K562 (cell line): ENCODE measurements around the gene GVQW3. TPM values are rescaled to one million over a fixed set of nuclear protein-coding genes. Genes with fewer than 3 reads are reported as not detected.

ENCODE experiments used
- ATAC-seq: fragments of 200-7000 bp; cut with Tn5 transposase; 3 replicates; pipeline ENCODE4 v1.9.1; 2020; ENCODE audit warnings: moderate library complexity
- BruUV-seq: library from RNA; stranded (reverse); fragments of 400-500 nt; replicated peaks from 2 replicates; lab custom pipeline; 2021; lab: Mats Ljungman, UMichigan
- CTCF ChIA-PET: fragments of 300-600 bp; formaldehyde crosslinking; extraction: SDS; loops from one replicate; lab custom pipeline; 2021; ENCODE audit warnings: low intra/inter-chr PET ratio; lab: Yijun Ruan, JAX
- POLR2A ChIA-PET: fragments of 300-600, 350-650 bp; sonication (Branson Sonifier 250); formaldehyde crosslinking; extraction: SDS; loops from one replicate; lab custom pipeline; 2021; ENCODE audit warnings: antibody characterized with exemption, inconsistent platforms; lab: Yijun Ruan, JAX
- DNase-seq, 4 experiments: peaks; one replicate each; pipeline versions ENCODE4 v3.0.0 to v3.0.0-alpha.2; 2011 to 2018; ENCODE audit warnings: low spot score in 3 of 4, mixed read lengths in 3 of 4; ENCODE audit errors: extremely low read depth in 1 of 4
- FAIRE-seq: peaks from 2 replicates; lab custom pipeline; 2011; peaks lifted over from hg19 to GRCh38; lab: Jason Lieb, UNC
- H2AFZ ChIP-seq: 2 replicates; pipeline ENCODE4 v1.6.0; 2011; ENCODE audit warnings: low read depth, low read length, control low read depth, inconsistent platforms
- H3K27ac ChIP-seq: fragments of 200-600 bp; 3 replicates; pipeline ENCODE4 v1.8.0; 2011; ENCODE audit warnings: low read depth, mild to moderate bottlenecking, control low read depth, inconsistent platforms, low read length, moderate library complexity, mixed read lengths; ENCODE audit errors: extremely low read depth
- H3K27me3 ChIP-seq, 2 experiments: fragments of 300-600 bp in 1 of 2; 2 replicates in 1 of 2; 3 replicates in 1 of 2; pipeline versions ENCODE4 v1.6.0 to v1.8.0; 2011; ENCODE audit warnings: inconsistent platforms in 2 of 2, low read length in 2 of 2, mild to moderate bottlenecking in 1 of 2, mixed read lengths in 1 of 2, moderate library complexity in 1 of 2; ENCODE audit not compliant: control insufficient read depth in 2 of 2, insufficient read depth in 2 of 2
- H3K36me3 ChIP-seq: fragments of 300-600 bp; 3 replicates; pipeline ENCODE4 v1.8.0; 2011; ENCODE audit warnings: mild to moderate bottlenecking, low read length, inconsistent platforms; ENCODE audit not compliant: control insufficient read depth, insufficient read depth
- H3K4me1 ChIP-seq, 2 experiments: fragments of 200-600 bp in 1 of 2; replicated peaks in 1 of 2; 2 replicates in 1 of 2; 3 replicates in 1 of 2; pipeline versions ENCODE4 v1.5.1 to v1.8.0; 2011; ENCODE audit warnings: inconsistent platforms in 2 of 2, low read length in 2 of 2, mild to moderate bottlenecking in 1 of 2, mixed read lengths in 1 of 2, moderate library complexity in 1 of 2; ENCODE audit not compliant: control insufficient read depth in 2 of 2, insufficient read depth in 2 of 2
- H3K4me2 ChIP-seq: 2 replicates; pipeline ENCODE4 v1.6.1; 2011; ENCODE audit warnings: low read length, control low read depth, inconsistent platforms, mixed read lengths; ENCODE audit not compliant: insufficient read depth
- H3K4me3 ChIP-seq: fragments of 200-600 bp; sonication (generic), shearing (Covaris generic); 2 replicates; pipeline ENCODE4 v1.5.1; 2016; ENCODE audit warnings: control low read depth, inconsistent platforms
- H3K79me2 ChIP-seq: fragments of 200-600 bp; 3 replicates; pipeline ENCODE4 v1.8.0; 2011; ENCODE audit warnings: low read length, inconsistent platforms; ENCODE audit not compliant: control insufficient read depth, insufficient read depth
- H3K9ac ChIP-seq, 2 experiments: 2 replicates each; pipeline versions ENCODE4 v1.6.0 to v1.6.1; 2011; ENCODE audit warnings: low read depth in 2 of 2, low read length in 2 of 2, control low read depth in 1 of 2, inconsistent platforms in 1 of 2, mild to moderate bottlenecking in 1 of 2, mixed read lengths in 1 of 2; ENCODE audit not compliant: insufficient read depth in 1 of 2
- H3K9me1 ChIP-seq: one replicate; pipeline ENCODE4 v1.6.0; 2011; ENCODE audit warnings: inconsistent platforms, mild to moderate bottlenecking, low read length, moderate library complexity; ENCODE audit not compliant: control insufficient read depth, insufficient read depth
- H3K9me3 ChIP-seq: replicated peaks from 2 replicates; pipeline ENCODE4 v1.5.1; 2011; ENCODE audit warnings: low read depth, low read length, inconsistent platforms; ENCODE audit not compliant: control insufficient read depth, insufficient read depth
- H4K20me1 ChIP-seq: replicated peaks from 2 replicates; pipeline ENCODE4 v1.6.1; 2011; ENCODE audit warnings: low read length, inconsistent platforms, mixed read lengths; ENCODE audit not compliant: control insufficient read depth, insufficient read depth
- EP300 ChIP-seq: IDR thresholded peaks from 2 replicates; pipeline ENCODE4 v1.6.1; 2012; ENCODE audit warnings: low read length, improper control_type of control experiment
- RB1 ChIP-seq: fragments of 450-650 bp; IDR thresholded peaks from 2 replicates; pipeline ENCODE4 v1.6.1; 2017; ENCODE audit warnings: low read depth, mild to moderate bottlenecking
- XRCC4 ChIP-seq: IDR thresholded peaks from one replicate; pipeline ENCODE4 v1.6.1; 2011; ENCODE audit not compliant: insufficient read depth, insufficient read length; ENCODE audit errors: extremely low read depth
- ZBTB7A ChIP-seq: IDR thresholded peaks from 2 replicates; pipeline ENCODE4 v1.6.1; 2011; ENCODE audit warnings: low read depth, mild to moderate bottlenecking, low read length, moderate library complexity, borderline replicate concordance; ENCODE audit not compliant: control insufficient read depth
- ZNF23 ChIP-seq: fragments of 250-450 bp; sonication (Bioruptor Pico); IDR thresholded peaks from 2 replicates; pipeline ENCODE4 v1.4.0; 2020; ENCODE audit warnings: mild to moderate bottlenecking
- WGBS: fragments of 100-300 bp; shearing (Covaris generic); methylation state at CpG from one replicate; pipeline ENCODE4 v1.1.6; 2016; ENCODE audit warnings: low coverage, mixed read lengths; ENCODE audit not compliant: insufficient coverage; ENCODE audit errors: missing lambda C conversion rate; 5-methylcytosine and 5-hydroxymethylcytosine counted together
- in situ Hi-C: fragments of 300-500 bp; cut with MboI; formaldehyde crosslinking; loops from 4 replicates; pipeline ENCODE4 v1.15.0; 2018; ENCODE audit warnings: inconsistent platforms, mixed read lengths
- intact Hi-C: fragments of 100-400 bp; cut with micrococcal nuclease; formaldehyde crosslinking; loops from 2 replicates; pipeline ENCODE4 v1.14.2; 2022
- polyA plus RNA-seq, 8 experiments: library from polyadenylated mRNA; depleted of rRNA in 4 of 8; stranded (reverse) in 5 of 8; unstranded in 3 of 8; fragments of >200 nt; fragmentation: Nextera tagmentation in 2 of 8; fragmentation: Illumina TruSeq in 1 of 8; extraction: Ambion mirVana in 2 of 8; extraction: Trizol in 1 of 8; gene quantifications; 2 replicates each; pipeline versions ENCODE4 v1.2.1 to v1.2.3, GENCODE V29; 2011 to 2014; ENCODE audit warnings: inconsistent platforms in 1 of 8, missing spikeins in 1 of 8
- total RNA-seq, 7 experiments: library from RNA; depleted of rRNA in 6 of 7; stranded (reverse); fragments of >200 nt in 6 of 7; fragmentation: Illumina TruSeq in 2 of 7; extraction: Trizol in 2 of 7; gene quantifications; 2 replicates each; pipeline versions ENCODE4 v1.2.1 to v1.2.3, GENCODE V29; 2011 to 2021; ENCODE audit warnings: low replicate concordance in 1 of 7
- TF ChIP-seq, protein P1 (sequence below): fragments of 200-400 bp; formaldehyde crosslinking; IDR thresholded peaks from 2 replicates; pipeline ENCODE4 v1.6.1; 2017; ENCODE audit warnings: mild to moderate bottlenecking, low read depth, low read length, moderate library complexity
- TF ChIP-seq, protein P2 (sequence below): fragments of 450-650 bp; formaldehyde crosslinking; IDR thresholded peaks from 2 replicates; pipeline ENCODE4 v1.4.0; 2020; ENCODE audit warnings: mild to moderate bottlenecking
- TF ChIP-seq, protein P3 (sequence below), 3 experiments: IDR thresholded peaks in 2 of 3; conservative IDR thresholded peaks in 1 of 3; 2 replicates each; pipeline ENCODE4 v1.5.1; 2011 to 2012; ENCODE audit warnings: low read length in 3 of 3, mild to moderate bottlenecking in 3 of 3, control low read depth in 2 of 3, improper control_type of control experiment in 1 of 3, inconsistent platforms in 1 of 3, low read depth in 1 of 3, mixed read lengths in 1 of 3, moderate library complexity in 1 of 3; ENCODE audit not compliant: insufficient read depth in 2 of 3

The GVQW3 gene
- total and polyA plus RNA-seq, 9 of the 15 experiments (the other 6 are each of a cell fraction or from before 2014, with no cell fraction given): 0.66 to 5.7 (median 2.1) TPM

DNA sequence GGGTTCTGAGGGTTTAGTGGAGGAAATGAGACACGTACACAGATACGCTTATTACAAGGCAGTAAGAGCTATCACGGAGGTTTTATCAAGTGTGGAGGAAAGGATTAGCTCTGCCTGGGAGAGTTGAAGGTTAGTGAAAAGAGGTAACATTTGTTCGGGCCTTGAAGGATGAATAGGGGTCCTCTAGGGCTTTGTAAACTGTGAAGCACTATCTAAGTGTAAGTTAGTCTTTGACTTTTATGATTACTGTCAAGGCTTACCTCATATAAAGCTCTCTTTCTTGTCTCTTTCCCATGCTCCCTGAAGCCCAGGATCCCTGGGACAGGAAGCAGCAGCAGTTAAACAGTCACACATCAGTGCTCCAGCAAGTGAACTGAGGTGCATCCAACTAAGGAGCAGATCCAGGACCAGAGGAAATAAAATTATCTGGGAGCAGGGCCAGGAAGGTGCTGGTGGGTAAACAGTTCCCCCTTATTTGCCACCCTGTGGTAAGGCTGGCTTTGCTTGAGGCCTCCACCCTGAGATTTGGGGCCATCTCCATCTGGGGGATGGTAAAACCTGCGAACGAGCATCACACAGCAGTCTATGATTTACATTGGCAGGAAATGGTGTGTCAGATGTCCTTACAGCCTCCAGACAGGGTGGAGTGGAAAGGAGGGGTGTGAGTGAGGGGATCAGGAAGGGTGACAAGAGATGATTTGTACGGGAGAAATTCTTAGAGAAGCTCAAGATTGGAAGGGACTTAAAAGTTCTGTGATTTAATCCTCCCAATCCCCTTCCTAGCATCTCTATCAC, 27.2 kb downstream of the GVQW3 start:
- no peaks in the 10 kb centered on the region for H3K36me3 ChIP-seq
- no peak overlapping the region for H3K4me3 ChIP-seq
- H2AFZ ChIP-seq: no peak overlapping the region
- H3K4me1 ChIP-seq: no peaks in the 10 kb centered on the region
- no peak overlapping the region for H3K27ac ChIP-seq
- in situ Hi-C loops (no loop called here), intact Hi-C loops (no loop called here)
- no peaks in the 10 kb centered on the region for H3K9me1 ChIP-seq
- DNase-seq (no peak), FAIRE-seq (no peak), ATAC-seq (no peak)
- under 1% methylated on average over 7 of the region's 7 CpGs for WGBS
- no peaks in the 10 kb centered on the region for H3K9me3 ChIP-seq
- peaks cover 11 to 48% of the 10 kb centered on the region in 2 experiments; a peak in 4 of 5 replicates for H3K27me3 ChIP-seq
- BruUV-seq: no TSS peak
- no peaks in the 10 kb centered on the region for H3K79me2 ChIP-seq
- ChIA-PET CTCF (no interaction called here), POLR2A (no interaction called here)
- H3K9ac ChIP-seq: no peak overlapping the region
- TF ChIP-seq ZBTB7A: no peak
- TF ChIP-seq, protein P1, sequence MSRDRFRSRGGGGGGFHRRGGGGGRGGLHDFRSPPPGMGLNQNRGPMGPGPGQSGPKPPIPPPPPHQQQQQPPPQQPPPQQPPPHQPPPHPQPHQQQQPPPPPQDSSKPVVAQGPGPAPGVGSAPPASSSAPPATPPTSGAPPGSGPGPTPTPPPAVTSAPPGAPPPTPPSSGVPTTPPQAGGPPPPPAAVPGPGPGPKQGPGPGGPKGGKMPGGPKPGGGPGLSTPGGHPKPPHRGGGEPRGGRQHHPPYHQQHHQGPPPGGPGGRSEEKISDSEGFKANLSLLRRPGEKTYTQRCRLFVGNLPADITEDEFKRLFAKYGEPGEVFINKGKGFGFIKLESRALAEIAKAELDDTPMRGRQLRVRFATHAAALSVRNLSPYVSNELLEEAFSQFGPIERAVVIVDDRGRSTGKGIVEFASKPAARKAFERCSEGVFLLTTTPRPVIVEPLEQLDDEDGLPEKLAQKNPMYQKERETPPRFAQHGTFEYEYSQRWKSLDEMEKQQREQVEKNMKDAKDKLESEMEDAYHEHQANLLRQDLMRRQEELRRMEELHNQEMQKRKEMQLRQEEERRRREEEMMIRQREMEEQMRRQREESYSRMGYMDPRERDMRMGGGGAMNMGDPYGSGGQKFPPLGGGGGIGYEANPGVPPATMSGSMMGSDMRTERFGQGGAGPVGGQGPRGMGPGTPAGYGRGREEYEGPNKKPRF: no peak
- no peak for TF ChIP-seq ZNF23 (CRISPR knock-in tag)
- TF ChIP-seq RB1: no peak
- TF ChIP-seq, protein P2, sequence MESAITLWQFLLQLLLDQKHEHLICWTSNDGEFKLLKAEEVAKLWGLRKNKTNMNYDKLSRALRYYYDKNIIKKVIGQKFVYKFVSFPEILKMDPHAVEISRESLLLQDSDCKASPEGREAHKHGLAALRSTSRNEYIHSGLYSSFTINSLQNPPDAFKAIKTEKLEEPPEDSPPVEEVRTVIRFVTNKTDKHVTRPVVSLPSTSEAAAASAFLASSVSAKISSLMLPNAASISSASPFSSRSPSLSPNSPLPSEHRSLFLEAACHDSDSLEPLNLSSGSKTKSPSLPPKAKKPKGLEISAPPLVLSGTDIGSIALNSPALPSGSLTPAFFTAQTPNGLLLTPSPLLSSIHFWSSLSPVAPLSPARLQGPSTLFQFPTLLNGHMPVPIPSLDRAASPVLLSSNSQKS (CRISPR knock-in tag): no peak
- no peak for TF ChIP-seq EP300
- TF ChIP-seq XRCC4: no peak
- TF ChIP-seq, protein P3, sequence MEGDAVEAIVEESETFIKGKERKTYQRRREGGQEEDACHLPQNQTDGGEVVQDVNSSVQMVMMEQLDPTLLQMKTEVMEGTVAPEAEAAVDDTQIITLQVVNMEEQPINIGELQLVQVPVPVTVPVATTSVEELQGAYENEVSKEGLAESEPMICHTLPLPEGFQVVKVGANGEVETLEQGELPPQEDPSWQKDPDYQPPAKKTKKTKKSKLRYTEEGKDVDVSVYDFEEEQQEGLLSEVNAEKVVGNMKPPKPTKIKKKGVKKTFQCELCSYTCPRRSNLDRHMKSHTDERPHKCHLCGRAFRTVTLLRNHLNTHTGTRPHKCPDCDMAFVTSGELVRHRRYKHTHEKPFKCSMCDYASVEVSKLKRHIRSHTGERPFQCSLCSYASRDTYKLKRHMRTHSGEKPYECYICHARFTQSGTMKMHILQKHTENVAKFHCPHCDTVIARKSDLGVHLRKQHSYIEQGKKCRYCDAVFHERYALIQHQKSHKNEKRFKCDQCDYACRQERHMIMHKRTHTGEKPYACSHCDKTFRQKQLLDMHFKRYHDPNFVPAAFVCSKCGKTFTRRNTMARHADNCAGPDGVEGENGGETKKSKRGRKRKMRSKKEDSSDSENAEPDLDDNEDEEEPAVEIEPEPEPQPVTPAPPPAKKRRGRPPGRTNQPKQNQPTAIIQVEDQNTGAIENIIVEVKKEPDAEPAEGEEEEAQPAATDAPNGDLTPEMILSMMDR (IDR thresholded peaks at IDR 0.05 in 2 of 3, conservative IDR thresholded peaks at IDR 0.05 in 1 of 3; ENCODE audit: insufficient read depth in 2 of 3, low read depth in 1 of 3, low read length in 3 of 3): no peak
- no peak overlapping the region for H3K4me2 ChIP-seq
- H4K20me1 ChIP-seq: no peaks in the 10 kb centered on the region
